GM21367 (cell line): ENCODE results near the gene FOXP2.
"Not testable (repeated sequence)": the region's sequence is repeated elsewhere in the genome, so short reads cannot be mapped to it uniquely, and the experiment has no call there.

Experiments
- ATAC-seq: cut with Tn5 transposase; IDR thresholded peaks from one replicate; pipeline ENCODE4 v1.9.1; 2021; ENCODE audit not compliant: unreplicated experiment

Gene FOXP2

DNA sequence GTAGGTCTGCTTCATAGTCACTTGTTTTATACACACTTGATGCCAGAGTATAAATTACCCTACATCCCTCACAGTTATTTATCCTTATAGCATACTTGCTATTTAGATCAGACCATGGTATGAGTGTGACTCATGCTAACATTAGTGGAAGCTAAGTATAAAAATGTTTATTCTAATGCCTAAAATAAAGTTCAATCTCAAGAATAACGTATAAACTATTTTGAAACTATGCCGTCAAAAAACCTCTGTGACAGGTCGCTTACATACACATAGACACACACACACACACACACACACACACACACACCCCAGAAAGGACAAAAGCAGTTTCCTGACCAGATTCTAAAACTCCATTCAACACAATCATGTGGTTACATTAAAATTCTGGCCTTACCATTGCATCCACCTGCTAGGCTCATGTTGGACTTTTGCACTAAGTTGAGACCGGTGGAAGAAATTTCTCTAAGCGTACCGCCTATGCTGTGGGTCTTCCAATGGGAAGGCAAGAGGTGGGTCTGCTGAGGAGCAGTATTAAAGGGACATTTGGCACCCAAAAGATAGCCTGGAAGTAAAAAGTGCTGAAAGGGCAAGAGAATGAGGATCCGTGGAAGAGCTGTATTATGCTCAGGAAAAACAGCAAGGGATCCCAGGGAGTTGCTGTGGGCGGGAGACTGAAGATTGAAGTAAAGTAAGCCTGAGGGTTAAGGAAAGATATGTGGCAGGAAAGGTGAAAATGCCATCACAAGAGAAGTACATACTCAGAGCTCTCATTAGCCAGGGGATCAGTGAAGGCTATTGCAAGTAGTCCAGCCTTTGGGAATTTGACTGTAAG, 5.0 kb downstream of the FOXP2 start:
- no peak for ATAC-seq

DNA sequence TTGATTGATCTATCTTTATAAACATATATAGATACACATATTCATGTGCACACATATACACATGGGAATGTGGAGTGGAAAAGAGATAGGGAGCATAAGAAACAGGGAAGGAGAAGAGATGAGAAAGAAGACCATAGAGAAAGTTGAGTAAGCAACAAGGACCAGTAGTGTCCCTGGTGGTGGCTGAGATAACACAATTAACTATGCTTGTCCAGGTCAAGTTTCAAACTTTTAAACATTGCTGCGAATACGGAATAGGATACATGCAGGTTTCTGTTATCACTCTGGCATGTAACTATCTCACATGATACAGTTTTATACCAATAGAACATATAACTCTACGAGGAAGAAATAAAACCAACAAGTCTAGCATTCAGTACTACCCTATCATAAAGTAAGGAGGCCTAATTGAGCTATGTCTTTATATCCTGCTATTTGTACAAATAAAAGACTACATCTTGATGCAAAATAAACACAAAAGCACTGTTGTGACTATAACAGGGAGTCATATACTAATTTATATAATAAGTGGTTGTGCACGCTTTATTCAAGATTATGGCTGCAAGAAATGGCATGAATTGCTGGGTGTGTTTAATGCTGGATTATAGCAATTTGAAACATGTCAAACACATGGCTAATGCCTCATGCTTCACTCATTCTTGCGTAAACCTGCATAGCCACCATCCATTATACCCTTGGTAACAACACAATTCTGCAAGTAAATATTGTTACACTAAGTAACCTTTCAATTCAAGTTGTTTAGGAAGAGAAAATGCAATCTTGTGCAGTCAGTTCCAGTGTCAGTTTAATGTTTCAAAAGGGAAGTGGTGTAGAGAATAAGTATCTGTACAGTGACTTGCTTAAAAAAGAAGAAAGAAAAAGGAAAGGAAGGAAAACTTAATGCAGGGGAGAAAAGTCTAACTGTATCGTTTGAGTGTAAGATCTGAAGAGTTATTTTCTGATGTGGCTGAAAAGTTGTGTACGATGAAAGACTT, 8.2 kb downstream of the FOXP2 start:
- ATAC-seq = peak; percentile 54

DNA sequence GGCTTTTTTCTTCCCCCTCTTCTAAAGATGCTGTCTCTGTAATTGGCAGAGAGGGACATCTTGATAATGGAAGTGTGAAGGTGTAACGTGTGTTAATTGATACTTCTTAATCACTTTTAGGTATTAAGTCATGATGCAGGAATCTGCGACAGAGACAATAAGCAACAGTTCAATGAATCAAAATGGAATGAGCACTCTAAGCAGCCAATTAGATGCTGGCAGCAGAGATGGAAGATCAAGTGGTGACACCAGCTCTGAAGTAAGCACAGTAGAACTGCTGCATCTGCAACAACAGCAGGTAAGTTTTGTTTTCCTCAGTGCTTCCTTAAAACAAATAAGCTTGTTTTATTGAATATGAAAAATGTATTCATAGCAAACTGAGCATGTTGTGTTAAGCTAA, 11.8 kb downstream of the FOXP2 start:
- no peak for ATAC-seq

DNA sequence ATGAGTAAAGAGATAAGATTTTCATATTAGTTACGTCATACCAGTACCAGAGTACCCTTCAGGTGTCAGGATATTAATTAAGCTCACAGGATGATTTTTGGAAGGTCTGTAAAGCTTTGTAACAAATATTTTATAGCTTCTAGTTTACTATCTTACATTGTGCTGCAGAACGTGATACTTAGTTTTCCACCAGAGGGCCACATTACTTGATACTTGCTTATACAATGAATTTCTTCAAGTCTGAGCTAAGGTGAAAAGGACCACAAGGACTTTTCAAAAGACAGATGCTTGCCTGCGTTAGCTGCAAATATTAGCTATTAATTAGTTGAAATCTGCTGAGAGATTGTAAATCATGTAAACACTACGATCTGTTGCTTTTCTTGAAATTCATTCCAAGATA, 12.2 kb downstream of the FOXP2 start:
- no peak for ATAC-seq

DNA sequence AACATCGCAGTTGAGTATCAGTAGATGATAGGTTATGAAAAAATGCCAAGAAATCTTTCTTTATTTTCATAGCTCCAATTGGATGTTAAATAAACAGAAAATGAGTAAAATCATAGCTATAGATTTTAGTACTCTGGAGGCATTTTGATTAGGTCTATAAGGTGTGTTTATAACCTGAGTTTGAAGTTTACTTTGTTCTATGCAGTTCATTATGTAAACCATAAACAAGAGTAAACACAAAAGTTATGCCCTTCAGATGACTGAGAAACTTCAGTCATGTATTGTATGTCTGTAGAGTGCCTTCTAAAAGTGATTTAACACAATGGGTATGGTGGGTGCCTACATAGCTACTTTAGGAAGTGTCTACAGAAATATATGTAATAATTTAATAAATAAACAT, 13.6 kb downstream of the FOXP2 start:
- ATAC-seq = no peak

DNA sequence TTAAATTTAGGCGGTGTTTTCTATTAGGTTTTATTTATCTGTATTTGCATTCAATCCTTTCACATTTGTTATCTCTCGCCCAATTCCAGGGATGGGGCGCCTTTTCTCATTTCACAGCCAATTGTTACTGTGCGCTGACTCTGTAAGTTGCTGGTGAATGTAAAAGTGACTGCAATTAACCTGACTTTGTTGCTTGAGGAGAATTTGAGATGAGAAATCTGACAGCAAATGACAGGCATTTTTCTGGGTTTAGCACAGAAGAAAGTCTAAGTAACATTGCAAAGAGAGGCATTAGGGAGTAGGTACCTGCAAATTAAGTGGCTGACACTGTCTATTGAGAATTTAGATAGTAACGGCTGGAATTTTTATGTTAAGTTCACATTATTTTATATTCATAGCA, 16.6 kb downstream of the FOXP2 start:
- ATAC-seq = no peak

DNA sequence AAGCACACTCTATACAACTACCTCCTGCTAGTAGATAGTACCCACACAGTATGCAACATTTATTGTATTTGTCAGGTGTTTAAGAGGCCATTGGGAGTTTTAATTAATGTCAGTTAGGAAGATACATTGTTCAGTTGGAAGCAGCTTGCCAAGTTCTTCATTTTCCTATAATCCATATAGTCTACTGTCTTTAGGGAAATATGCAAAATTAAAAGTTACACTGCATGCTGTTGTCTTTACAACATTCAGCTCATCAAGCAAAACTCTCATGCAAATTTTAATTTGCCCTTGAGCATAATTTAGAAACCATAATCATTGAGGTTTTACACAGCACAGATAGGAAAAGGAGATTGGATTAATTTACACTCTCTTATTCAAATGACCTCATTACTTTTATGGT, 17.4 kb downstream of the FOXP2 start:
- ATAC-seq = no peak

DNA sequence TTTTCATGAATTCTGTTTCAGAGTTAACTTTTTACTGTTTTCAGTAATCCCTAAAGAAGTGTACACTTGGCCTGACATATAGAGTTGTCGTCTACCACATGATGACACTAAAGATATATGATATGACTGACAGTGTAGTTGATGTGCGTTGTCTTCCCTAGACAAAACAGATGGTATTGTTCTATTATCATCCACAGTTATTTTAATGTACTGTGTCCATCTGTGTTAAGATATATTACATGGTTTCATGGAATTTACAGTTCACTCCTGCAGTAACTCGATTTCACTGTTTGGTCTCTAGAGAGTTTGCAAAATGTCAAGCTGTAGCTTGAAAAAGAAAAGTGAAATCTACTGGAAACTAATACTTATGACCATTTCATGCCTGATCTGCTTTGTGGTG, 18.1 kb downstream of the FOXP2 start:
- no peak for ATAC-seq

DNA sequence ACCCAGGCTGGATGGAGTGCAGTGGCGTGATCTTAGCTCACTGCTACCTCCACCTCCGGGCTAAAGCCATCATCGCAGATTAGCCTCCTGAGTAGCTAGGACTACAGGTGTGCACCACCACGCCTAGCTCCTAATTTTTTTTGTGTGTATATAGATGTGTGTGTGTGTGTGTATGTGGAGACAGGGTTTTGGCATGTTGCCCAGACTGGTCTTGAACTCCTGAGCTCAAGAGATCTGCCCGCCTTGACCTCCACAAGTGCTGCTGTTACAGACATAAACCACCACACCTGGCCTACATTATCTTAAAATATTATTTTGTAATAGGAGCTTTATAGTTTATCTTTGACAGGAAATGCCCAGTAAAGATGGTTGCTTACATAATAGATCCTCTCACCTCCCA, 25.0 kb downstream of the FOXP2 start:
- no peak for ATAC-seq

DNA sequence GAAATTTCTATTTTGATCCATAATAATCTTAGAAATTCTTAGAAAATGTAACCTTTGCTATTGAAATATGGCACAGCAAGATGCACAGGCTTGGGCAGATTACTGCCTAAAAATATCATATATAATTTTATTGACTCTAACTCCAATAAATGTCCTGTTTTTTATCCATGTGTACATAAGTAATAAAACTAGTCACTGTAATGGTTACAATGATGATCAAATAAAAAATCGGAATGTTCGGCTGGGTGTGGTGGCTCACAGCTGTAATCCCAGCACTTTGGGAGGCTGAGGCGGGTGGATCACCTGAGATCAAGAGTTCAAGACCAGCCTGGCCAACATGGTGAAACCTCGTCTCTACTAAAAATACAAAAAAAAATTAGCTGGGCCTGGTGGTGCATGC, 26.3 kb downstream of the FOXP2 start:
- not testable (repeated sequence) for ATAC-seq

DNA sequence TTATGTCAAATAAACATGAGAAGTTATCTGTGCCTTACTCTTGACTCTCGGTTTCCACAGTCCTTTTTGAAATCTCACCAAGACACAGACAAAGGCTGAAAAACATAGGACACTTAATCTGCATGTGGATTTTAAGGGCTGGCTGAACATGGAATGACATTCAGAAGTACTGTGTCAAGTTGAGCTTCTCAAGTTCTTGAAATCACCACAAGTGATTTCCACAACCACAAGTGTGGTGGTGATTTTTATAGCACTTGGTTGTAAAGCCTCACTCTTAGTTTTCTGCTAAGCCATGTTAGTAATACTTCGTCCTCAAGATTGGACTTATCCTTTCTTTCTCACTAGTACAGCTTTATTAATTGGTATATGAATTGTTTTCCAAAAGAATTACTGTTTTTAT, 29.6 kb downstream of the FOXP2 start:
- ATAC-seq = no peak

DNA sequence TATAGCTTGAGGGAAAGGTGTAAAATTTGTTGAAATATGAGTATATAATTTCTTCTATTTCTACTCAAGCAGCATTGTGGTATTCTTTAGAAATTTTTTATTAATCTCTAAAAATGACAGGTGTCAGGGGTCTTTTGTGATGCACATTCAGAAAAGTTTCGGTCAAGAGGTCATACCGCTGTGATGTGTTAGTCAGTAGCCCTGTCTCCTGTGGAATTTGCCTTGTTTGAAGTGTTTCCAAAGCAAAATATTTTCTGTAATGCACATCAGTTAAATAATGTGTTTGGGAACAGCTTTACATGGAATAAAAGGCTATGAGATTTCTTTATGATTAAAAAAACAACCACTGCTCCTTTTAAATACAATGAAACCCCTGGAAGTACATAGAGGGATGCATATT, 35.8 kb downstream of the FOXP2 start:
- no peak for ATAC-seq

DNA sequence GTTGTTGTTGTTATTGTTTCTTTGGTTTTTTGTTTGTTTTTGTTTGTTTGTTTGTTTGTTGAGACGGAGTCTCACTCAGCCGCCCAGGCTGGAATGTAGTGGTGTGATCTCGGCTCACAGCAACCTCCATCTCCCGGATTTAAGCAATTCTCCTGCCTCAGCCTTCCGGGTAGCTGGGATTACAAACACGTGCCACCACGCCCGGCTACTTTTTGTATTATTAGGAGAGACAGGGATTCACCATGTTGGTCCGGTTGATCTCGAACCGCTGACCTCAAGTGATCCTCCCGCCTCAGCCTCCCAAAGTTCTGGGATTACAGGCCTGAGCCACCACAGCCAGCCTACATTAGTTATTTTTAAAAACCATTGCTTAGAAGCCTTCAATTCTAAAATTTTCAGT, 45.0 kb downstream of the FOXP2 start:
- ATAC-seq = no peak

DNA sequence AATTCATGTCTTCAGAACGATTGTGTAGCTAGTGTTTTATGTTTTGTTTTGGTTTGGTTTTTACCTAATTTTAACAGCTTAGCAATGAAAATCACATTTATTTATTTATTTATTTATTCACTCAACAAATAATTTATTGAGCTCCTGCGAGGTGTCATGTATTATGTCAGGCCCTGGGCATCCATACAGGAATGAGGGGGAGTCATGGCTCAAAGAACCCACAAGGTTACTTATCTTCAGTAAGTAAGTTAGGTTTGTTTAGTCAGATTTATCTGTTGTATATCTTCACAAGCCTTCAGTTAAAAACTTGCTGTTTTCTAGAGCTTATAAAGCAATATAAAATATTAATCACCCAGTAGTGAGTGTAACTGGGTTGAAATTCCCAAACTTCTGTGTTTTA, 45.4 kb downstream of the FOXP2 start:
- no peak for ATAC-seq

DNA sequence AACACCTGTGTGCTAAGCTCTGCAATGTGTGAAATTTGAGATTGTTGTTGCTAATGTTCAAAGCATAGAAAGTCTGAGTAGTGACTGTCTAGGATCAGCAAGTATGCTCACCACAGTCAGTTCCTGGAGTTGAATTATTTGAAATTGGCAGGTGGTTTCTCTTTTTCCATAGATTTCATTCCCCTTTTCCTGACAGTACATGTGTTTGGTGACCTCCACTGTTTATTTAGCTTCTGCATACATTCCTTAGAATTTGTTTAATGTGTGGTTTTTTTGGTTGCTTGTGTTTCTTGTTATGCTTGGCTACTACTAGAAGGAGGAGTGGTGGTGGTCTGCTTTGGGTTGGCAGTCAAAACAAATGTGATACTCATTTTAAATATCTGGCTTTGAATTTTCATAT, 52.3 kb downstream of the FOXP2 start:
- ATAC-seq = no peak

DNA sequence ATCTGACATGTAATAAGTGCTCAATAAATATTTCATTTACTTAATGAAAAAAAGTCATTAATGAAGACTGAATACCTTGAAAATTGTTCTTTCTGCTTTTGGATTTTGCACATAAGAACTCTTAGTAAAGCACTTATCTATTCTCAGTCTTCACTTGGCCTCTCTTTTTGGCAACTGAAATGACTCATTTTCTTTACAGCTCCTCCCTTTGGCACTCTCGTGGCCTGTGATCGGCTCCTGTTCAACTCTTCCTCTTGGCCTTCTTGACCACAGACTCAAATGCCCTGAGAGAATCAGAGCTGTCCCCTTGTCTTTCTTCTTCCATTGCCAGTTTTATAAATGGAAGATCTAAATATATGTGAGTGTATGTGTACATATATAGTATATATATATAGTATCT, 54.2 kb downstream of the FOXP2 start:
- ATAC-seq = no peak

DNA sequence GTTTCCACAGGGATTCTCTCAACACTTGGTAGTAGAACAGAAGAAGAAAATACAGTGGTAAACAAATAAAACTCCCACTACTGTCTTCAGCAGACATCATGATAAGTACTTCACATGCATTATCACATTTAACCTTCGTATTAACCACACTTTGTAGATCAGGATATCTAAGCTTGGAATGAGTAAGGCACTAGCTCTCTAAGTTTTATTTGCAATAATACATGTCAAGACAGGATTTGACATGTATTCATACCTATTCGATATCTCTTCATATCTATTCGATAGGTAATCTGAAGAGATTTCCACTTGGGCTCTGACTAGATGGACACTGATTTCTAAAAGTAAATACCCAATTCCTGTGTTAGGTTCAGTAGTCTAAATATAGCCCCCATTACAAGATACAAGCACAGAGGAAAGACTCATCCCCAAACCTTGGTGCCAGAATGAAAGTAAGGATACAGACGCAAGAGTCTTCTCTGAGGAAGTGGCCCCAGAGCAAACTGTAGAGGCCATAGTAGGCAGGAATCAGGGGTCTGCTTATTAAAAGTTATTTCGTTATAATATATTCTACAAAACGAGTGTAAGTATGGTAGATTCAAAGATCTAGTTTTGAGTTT, 58.4 kb downstream of the FOXP2 start:
- ATAC-seq = no peak

DNA sequence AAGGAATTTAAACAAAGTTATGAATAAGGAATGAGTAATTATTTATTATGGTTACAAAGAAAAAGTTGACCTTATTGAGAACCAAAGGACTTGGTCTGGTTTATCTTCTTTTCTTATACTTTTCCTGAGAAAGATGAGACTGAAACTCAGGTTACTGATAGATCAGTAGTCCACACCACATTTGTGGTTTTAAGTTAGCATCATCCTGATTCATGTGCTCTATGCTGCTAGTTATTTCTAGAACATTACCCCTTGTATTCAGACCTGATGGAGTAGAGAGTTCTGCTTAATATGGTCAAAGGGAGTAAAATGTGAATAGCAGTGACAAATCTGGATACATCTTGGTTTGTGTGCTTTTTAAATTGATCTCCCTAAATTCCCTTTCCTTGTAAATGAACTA, 63.8 kb downstream of the FOXP2 start:
- ATAC-seq = no peak

DNA sequence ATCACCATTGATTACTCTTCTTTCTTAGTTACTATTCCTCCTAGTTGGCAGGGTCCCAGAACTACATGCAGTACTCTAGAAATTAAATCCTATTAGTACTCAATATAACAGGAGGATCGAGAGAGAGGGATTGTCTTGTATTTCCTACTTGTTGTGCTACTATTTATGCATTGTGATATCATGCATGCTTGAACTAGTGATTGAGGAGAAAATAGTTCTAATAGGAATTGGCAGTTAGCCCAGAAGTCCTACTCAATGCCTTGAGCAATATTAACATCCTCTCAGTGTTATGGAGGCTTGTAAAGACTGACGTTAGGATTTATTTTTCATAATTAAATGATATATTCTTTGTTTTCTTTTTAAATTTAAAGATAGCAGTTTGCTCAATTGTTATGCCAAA, 67.4 kb downstream of the FOXP2 start:
- no peak for ATAC-seq

DNA sequence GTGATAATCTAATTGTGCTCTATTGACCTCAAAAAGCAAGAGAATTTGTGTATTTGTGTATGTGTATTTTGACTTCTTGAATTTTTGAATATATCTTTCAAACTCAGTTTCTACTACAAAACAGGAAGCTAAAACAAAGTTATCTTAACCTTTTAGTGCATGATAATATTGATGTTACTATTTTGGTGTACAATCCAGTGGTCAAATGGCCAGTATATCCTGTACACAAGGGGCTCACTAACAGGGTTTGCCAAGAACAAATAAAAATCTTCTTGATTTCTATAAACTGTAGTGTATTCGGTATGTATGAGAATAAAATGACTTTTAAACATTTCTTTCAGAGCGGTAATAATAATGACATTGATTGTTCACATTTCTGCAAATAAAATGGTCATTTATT, 69.6 kb downstream of the FOXP2 start:
- ATAC-seq = no peak

DNA sequence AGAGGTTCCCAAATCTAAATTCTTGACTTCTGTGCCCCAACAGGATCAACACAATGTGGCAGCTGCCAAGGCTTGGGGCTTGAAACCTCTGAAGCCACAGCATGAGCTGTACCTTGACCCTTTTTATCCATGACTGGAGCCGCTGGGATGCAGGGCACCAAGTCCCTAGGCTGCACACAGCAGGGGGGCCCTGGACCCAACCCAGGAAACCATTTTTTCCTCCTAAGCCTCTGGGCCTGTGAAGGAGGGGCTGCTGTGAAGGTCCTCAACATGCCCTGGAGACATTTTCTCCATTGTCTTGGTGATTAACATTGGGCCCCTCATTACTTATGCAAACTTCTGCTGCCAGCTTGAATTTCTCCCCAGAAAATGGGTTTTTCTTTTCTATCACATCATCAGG, 72.6 kb downstream of the FOXP2 start:
- ATAC-seq = no peak

DNA sequence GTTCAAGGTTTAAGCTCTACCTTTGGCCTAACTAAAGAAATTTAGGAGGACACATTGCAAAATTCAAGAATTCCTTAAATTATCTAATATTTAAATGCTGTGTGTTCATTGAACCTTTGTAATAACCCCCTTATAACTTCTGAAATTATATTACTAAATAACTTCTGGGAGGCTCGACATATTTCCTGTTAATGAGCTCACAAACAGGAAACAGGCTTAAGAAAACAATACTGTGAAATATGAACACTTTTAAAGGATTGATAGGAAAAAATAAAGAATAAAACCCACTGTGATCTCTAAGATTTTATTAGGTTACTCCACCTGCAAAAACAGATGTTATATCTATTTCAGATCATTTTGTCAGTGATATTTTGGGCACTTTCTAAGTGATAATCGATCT, 74.1 kb downstream of the FOXP2 start:
- ATAC-seq = no peak
